Measurements from ENCODE around the gene CFAP61.

Gene CFAP61

DNA sequence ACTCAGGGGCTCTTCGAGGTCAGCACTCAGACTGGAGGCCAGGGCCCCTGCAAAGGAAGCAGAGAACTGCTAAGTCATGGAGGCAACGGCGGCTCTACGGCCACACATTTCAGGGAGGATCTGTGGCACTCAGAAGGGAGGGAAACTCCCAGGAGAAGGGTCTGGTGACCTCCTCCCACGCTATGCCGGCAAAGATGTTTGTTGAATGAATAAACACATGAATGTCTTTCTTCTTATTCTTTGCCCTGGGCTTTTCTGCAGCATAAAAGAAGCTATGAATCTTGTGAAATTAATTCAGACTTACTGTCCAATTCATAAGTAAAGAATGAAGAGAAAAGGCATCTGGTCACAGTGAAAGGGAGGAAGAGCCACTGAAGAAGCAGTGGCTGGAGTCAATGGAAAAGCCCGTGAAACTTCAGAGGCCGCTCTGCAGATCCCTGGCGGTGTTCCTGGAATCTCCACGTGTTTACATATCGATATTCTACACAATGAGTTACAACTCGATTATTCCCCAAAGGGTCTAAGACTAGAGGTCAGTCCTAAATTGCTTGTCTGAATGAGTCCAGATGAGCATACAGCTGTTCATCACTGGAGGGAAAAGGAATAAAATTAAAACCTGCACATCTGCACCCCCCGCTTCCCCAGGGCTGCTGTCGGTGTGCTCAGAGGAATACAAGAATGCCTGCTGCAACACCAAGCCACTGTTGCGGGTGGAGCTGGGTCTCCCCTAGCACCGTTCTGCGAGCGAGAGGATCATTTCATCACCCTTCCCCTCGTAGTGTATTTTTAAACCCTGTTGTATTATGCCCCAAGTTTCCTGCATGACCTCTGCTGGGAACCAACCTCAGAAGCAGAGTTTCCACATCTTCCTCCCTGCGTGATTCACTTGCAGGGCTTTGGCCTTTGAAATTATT lies 341.1 kb downstream of the CFAP61 start:
- no peak for FAIRE-seq
- DNase-seq (ENCODE audit: low spot score) = no peak

DNA sequence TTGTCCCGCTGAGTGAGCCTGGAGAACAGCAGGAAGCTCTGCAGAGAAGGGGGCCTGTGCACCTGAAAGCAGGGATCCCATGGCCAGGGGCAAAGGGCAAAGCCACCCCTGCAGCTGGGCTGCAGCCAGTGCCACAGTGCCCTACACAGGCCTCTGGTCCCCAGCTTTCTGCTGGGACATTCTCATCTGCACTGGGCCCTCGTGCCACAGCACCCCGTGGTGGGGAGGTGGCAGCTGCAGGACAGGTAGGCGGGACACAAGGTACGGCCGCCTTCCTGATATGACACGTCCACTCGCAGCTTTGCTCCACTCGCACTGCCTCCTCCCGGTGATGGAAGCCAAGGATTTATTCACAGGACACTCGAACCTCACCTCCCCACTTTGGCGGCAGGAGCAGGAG lies 342.8 kb downstream of the CFAP61 start:
- FAIRE-seq = no peak

DNA sequence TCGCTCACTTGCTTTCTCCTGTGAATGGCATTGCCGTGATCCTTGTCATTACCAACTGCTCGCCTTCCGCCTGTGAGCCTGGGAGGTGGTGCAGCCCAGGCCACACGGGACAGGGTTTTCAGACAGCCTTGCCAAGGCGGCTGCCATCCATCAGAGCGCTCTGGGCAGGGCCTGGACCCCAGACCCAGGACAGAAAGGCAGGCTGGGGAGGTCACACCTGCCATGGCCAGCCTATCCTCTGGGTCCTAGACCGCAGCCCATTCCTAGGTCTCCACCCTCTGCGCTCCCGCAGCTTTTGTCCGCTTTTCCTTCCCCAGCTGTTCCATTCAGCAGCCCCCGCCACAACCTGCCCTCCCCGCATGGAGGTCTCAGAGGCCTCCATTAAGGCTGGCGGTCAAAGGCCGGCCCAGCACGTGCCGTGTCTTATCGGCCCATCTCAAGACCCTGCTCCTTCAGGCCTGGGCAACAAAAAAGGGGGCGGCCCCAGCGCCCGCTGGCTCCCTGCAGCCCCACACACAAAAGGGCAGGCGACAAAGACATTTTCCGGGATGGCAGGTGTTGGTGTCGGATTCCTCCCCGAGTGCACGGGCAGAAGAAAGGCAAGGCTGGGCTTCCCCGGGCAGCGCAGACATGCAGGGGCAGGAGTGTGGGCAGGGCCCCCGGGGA lies 343.7 kb downstream of the CFAP61 start:
- no peak for DNase-seq (ENCODE audit: low spot score)
- FAIRE-seq = no peak

More for the DNA sequence above, 342.8 kb downstream of the CFAP61 start:
- DNase-seq (ENCODE audit: low spot score) = no peak

DNA sequence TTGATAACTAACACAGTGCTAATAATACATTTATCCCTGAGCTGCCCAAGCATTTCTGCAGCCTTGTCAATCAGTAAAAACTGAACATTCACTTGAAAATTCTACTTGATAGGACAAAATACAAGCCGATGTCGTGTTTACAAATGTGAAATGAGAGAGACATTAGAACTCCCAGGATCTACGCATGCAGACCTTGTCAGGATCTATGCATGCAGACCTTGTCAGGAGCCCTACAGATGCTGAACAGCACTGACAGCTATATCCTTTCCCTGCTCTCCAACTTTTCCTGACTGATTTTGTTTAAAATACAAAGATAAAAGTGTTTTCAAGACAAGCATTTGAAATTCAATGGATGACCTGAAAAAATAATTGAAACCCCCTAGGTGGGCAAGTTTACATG lies 344.5 kb downstream of the CFAP61 start:
- DNase-seq (ENCODE audit: low spot score) = no peak
- FAIRE-seq = no peak

DNA sequence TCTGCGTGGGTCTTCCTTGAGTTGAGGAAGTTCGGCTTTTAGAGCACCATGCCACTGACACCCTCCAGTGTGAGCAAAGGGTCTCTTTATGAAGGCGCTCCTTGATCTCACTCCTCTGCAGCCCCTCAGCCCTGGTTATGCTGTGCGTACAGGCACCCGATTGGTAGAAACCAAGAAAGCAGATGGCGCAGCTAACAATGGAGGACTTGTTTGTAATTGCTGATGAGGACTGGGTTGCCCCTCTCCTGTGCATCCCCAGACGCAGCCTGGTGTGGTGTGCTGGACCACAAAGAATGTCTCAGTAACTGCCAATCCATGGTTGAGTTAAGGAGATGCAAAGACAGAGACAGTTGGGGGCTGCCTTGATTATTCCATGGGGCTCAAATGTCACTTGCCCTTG lies 345.8 kb downstream of the CFAP61 start:
- FAIRE-seq = no peak
- no peak for DNase-seq (ENCODE audit: low spot score)

DNA sequence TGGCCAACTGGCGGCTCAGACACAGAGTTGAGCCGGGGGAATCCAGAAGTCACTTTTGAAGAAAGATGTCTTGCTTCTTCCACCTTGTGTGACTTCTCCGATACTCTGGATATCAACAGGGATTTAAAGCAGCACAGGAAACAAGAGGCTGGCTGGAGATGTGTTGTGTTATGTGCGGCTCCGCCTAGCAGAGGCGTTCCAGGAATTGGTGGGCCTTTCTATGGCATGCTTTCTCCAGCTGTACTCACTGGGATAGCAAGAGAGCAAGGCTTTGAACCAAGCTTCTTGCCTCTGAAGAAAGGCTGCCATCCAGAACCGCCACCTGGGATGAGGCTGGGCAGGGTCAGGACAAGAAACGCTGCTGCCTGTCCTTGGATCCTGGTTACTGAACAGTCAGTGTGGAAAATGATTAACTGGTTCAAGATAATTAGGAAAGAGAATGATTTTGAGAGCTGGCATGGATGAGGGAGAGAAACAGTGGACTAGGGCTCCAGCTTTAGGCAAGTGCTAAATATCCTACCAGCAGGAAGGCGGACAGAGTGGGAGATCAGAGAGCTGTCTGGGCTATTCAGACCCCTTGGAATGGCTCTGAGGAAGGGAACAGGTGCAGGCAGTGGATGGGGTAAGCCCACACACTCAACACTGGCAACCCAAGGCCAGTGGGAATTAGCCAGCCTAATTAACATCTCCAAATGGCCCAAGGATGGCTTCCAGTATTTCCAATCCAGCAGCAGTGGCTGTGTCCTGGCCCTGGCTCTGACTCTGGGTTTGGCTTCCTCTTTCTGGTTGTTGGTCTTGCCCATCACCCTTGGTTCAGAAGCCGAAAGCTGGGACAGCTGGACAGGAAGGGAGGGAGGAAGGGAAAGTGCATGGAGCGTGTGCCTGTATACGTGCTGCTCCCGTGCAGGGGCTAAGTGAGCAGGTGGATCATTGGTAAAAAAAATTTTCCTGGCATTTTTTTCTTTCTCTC lies 347.5 kb downstream of the CFAP61 start:
- no peak for FAIRE-seq

DNA sequence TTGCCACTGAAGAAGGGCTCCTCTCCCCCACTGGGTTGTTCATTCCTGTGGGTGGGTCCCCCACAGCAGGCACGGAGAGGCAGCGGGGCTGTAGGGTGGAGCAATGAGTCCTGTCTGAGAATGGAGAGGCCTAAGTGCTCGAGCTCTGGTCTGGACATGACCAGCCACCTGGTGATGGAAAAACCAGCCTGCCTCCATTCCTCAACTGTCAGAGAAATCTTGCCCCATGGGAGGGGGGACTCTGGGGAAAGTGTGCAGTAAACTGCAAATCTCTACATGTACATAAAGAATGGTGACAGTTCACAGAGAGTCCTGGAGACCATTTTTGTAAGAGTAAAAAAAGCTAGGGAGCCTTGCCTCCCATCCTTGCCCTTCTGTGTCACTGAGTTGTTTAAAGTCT lies 349.7 kb downstream of the CFAP61 start:
- DNase-seq (ENCODE audit: low spot score) (no peak), FAIRE-seq (no peak)

More for the DNA sequence above, 347.5 kb downstream of the CFAP61 start:
- no peak for DNase-seq (ENCODE audit: low spot score)

DNA sequence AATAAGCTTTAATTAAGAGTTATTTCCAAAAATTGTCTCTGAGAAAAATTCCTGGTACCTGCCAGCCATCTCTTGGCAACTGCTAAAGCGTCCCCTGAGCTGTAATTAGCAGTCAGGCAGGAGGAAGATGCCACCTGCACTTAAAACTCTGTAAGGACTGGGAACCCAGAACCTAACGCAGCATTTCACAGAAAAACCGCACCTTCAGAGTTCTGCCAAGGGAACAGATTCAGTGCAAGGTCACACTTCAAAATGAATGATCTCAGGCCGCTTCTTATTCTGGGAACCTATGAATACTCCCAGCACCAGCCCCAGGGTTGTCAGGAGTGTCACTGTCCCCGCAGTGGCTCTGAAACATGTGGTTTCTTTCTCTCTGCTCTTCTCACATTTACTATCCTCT lies 352.3 kb downstream of the CFAP61 start:
- no peak for FAIRE-seq

DNA sequence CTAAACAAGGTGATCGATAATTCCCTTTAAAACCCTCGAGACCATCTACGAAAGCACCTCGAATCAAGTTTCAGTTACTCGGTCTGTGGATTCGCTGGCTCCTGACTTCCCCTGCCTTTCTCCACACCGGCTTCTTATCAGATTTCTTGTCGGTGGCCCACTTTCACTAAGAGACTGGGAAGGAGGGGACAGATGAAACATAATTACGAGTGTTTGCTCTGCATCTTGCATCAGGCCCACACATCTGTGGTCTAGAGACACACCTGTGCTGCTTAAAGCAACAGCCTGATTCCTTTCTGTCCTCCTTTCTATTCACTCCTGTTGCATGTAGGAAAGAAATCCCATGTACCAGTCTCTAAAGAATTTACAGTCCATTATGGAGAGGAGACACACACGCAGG lies 353.3 kb downstream of the CFAP61 start:
- no peak for DNase-seq (ENCODE audit: low spot score)
- no peak for FAIRE-seq

More for the DNA sequence above, 352.3 kb downstream of the CFAP61 start:
- no peak for DNase-seq (ENCODE audit: low spot score)

DNA sequence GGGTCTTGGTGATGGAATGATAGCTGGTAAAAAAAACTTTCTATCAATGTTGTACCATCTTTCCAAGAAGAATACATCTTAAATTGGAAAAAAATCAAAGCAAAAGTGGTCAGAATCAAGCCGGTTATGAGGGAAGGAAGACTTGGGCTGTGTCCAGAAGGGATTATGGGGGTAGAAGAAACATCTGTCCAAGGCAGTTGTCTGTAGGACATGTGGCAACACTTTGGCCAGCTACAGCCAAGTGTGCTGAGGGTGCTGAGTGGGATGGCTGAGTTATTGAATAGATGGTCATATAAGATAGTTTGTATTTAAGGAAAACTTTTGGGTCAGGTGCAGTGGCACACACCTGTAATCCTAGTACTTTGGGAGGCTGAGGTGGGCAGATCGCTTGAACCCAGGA lies 354.0 kb downstream of the CFAP61 start:
- DNase-seq (ENCODE audit: low spot score) (no peak), FAIRE-seq (no peak)

DNA sequence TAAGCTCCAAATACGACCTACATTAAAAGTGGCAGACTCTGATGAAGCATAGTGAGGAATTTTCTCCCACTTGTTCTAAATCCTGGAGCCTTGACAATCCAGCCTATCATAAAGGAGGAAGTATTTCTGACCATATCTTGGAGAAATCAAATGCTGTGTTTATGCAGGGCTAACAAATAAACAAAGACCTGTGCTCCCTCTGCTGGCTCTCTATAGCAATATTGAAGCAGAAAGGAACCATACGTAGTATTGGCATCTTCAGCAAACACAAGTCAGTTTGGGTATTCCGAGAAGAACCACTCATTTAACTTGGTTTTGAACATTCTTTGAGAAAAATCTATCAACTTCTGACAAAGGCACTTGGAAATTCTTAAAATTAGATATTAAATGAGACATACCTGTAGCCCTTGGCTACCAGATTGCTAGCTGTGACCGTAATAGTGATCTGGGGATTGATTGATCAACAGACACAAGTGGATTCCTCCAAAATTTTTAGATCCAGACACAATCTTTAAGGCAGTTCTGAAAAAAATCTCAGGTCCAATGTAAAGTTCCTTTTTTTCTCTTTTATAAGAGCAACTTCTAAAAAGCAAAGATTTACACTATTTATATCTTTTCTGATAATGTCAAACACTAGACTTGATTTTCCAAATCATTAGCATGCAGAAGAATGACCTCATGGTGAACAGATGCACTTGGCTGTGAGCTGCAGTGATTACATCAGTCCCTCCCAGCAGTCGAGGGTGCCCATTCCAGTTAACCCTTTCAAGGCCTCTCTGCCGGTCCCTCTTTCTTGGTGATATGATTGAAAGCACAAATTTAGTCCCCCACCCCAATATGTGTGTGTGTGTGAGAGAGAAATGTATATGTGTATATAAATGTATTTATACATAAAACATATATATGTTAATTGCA lies 355.8 kb downstream of the CFAP61 start:
- FAIRE-seq = no peak
- no peak for DNase-seq (ENCODE audit: low spot score)

DNA sequence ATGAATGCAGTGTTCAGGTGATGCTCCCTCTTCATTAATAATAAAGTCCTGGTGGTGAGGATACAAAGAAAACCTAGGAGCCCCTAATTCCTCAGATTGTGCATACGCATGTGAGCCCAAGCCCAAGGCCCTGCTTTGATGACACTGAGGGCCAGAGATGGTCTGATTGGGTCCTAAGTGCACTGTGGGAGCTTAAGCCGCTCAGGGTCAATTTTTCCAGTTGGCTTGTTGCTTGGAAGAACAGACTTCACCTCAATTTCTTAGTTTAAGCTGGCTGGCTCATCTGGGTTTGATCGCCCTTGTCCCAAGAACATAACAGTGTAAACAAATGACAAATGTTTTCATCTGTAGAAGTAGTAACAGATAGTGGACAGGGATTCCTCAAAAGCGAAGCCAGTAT lies 357.0 kb downstream of the CFAP61 start:
- DNase-seq (ENCODE audit: low spot score) (no peak), FAIRE-seq (no peak)
